ENCODE data around the gene ATP5PF.
A peak's percentile ranks its signal among the peaks of the same experiment; 100 is the strongest.
"Not testable (repeated sequence)": the region's sequence is repeated elsewhere in the genome, so short reads cannot be mapped to it uniquely, and the experiment has no call there.

Gene ATP5PF

DNA sequence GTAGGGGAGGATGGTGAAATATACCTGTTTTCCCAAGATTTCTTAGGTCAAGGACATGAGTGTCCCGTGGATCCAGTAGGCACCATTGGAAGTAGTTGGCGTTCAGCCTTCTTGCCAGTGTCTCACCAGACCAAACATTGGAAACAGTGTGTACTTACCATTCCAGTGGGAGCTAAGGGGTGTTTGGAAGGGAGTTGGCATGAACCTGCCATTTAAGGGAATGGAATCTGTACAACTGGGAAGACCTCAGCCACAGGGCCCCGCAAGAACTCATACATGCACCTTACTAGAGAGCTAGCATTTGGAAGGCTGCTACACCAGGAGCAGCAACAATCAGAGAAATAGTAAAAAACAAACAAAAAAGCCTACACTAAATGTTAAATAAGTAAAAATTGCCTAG is 12.7 kb downstream of the ATP5PF start:
- no peak for DNase-seq

- DNase-seq: no peak
These were observed 17.1 kb downstream of the ATP5PF start for GRCh38 chr21:25717491-25718147.

DNA sequence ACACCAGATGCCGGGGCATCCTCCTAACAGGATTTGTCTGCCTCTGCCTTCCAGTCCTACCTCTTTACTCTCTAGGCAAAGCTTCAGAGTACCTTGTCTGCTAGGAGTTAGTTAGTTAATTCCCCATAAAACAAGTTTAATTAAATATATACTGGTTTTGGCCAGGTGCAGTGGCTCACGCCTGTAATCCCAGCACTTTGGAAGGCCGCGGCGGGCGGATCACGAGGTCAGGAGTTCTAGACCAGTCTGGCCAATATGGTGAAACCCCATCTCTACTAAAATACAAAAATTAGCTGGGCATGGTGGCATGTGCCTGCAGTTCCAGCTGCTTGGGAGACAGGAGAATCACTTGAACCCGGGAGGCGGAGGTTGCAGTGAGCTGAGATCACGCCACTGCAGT is 20.6 kb downstream of the ATP5PF start:
- not testable (repeated sequence) for DNase-seq

DNA sequence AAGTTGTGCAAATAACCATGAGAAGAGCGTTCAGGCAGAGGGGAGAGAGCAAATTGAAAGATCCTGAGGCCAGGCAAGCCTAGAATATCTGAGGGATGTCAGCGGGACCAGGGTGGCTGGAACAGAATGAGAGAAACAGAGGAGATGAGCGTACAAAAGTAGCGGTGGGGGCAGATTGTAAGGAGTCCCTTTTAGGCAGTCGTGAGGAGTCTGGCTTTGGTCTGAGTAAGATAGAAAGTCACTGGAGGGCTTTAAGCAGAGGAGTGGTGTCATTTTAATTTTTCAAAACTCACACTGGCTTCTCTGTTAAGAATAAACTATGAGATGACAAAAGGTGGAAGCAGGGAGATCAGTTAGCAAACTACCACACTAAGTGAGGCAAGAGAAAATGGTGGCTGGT is 24.2 kb downstream of the ATP5PF start:
- no peak for DNase-seq

GRCh38 chr21:25709684-25710265 is 24.9 kb downstream of the ATP5PF start:
- DNase-seq: no peak

DNA sequence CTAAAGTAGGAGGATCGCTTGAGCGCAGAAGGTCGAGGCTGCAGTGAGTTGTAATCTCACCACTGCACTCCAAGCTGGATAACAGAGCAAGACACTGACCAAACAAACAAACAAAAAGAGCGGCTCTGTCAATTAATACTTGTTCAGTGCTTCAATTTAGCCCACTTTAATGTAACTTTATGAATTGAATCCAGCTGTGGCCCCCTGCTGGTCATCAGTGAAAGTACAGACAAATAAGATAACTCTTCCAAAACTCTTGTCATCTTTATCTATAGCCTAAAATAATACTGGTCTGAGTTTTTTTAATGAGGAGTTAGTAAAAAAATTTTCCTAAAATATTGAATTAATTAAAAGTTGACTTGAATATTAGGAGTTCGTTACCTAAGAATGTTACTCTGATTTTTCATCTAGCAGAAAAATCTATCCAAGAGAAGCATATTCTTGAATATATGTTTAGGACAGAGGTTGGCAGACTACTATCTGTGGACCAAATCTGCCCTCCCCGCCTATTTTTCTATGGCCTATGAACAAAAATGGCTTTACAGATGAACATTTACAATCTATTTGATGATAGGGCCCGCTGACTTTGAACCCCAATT is 26.1 kb downstream of the ATP5PF start:
- DNase-seq: peak; percentile 52

DNA sequence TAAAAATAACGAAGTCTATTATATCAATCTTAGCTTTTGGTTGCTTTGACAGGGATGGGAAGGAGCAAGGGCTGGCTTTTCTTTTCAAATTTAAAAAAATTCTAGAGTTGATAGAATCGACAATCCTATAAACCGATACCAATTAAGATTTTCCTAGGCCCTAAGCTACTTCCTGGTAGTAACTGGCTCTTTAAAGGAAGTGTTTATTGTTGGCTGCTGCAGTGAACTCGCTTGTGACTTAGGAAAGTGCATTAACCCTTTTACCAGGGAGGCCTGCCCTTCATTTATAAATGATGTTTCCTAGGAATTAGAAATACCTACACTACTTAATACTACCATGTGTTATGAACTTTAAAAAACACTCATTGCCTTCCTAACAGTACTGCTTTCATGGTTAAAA is 33.2 kb downstream of the ATP5PF start:
- no peak for DNase-seq

GRCh38 chr21:25700741-25701140 is 34.0 kb downstream of the ATP5PF start:
- DNase-seq: no peak

GRCh38 chr21:25695461-25695860 is 39.2 kb downstream of the ATP5PF start:
- DNase-seq: not testable (repeated sequence)

DNA sequence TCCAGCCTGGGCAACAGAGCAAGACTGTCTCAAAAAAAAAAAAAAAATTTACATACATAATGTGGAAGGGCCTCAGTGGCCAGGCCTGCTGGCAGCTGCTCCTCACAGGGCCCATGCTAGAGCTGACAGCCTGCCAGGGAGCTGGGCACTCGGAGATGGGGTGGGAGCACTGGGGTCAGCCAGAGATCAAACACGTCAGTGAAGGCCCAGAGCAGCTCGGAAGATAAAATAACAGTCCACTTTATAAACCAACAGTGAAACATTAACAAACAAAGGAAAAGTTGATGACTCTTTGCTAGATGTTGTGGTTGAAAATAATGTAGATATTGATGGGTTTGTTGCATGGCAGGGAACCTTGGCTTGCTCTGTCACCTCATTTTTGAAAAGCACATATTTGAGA is 42.7 kb downstream of the ATP5PF start:
- DNase-seq: no peak

DNA sequence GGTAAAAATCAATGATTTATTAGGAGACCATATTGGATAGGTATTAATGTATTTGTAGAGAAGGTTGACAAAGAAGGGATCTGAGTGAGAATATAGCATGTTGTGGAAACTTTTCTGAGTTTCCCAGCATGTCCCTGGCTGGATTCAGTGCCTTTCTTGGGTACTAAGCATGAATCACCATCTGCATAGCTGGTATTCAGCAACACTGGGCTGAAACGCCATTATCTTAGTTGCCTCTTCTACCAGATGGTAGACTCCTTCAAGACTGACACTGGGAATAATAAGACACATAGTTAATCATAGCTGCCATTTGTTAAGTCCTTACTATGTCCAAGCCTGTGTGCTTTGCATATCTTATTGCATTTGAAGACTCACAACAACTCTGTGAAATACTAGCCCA is 45.5 kb downstream of the ATP5PF start:
- no peak for DNase-seq

- no peak for DNase-seq
These were observed 46.2 kb downstream of the ATP5PF start for GRCh38 chr21:25688275-25689155.

GRCh38 chr21:25687787-25688186 is 46.9 kb downstream of the ATP5PF start:
- no peak for DNase-seq

- no peak for DNase-seq
These were observed 52.3 kb downstream of the ATP5PF start for GRCh38 chr21:25682382-25682781.

GRCh38 chr21:25676451-25676850 is 58.3 kb downstream of the ATP5PF start:
- DNase-seq: no peak
